Activated naive CD4-positive, alpha-beta T cell (primary cell): ENCODE measurements around the gene CANT1.
"Not testable (repeated sequence)": the region's sequence is repeated elsewhere in the genome, so short reads cannot be mapped to it uniquely, and the experiment has no call there.

Source experiments
- DNase-seq, 4 experiments: peaks; one replicate each; lab custom pipeline; 2025; lab: John Stamatoyannopoulos, UW

CANT1 gene

DNA sequence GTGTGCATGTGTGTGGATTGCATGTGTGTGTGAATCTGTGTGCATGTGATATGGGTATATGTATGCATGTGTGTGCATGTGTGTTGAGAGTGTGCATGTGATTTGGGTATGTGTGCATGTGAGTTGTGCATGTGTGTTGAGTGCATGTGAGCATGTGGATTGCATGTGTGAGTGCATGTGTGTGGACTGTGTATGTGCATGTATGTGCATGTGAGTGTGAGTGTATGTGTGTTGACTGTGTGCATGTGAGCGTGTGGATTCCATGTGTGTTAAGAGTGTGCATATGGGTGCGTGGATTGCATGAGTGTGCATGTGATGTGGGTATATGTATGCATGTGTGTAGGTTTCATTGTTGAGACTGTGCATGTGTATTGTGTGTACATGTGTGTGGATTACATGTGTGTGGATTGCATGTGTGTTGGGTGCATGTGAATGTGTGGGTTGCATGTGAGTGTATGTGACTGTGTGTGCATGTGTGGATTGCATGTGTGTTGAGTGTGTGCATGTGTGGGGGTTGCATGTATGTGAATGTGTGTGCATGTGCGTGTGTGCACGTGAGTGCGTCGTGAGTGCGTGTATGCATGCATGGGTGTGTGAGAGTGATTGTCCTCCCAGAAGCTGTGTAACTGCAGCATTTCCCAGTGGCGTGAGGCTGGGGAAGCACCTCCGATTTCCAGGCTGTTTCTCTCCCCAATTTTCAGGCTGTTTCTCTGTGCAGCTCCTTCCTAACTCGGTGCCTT lies 33.8 kb upstream of the CANT1 start:
- DNase-seq, result no peak

DNA sequence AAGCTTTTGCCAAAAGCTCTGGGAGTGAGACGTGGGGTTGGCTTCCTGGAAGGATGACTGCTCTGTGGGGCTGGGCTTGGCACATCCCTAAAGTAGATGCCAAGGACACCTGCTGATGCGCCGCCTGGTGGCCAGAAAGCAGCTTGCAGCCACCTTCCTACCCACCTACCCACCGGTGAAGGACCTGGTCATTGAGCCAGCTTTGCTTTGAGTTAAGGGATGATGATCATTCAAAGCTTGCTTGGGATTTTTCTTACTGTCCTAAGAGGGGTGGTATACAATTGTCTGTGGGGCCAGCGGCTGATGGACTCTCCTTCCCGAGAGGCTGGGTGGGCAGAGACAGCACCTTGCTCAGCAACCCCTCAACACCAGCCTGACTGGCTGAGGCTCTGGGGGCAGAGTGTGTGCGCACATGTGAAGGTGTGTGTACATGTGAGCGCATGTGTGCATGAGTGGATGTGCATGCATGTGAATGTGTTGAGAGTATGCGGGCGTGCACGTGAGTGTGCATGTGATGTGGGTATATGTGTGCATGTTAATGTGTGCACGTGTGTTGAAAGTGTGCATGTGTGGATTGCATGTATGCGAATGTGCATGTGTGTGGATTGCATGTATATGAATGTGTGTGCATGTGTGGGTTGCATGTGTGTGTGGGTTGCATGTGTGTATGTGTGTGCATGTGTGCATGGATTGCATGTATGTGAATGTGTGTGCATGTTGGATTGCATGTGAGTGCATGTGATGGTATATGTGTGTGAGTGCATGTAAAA lies 33.0 kb upstream of the CANT1 start:
- peak; percentile 18 to 70 (median 56) for DNase-seq

DNA sequence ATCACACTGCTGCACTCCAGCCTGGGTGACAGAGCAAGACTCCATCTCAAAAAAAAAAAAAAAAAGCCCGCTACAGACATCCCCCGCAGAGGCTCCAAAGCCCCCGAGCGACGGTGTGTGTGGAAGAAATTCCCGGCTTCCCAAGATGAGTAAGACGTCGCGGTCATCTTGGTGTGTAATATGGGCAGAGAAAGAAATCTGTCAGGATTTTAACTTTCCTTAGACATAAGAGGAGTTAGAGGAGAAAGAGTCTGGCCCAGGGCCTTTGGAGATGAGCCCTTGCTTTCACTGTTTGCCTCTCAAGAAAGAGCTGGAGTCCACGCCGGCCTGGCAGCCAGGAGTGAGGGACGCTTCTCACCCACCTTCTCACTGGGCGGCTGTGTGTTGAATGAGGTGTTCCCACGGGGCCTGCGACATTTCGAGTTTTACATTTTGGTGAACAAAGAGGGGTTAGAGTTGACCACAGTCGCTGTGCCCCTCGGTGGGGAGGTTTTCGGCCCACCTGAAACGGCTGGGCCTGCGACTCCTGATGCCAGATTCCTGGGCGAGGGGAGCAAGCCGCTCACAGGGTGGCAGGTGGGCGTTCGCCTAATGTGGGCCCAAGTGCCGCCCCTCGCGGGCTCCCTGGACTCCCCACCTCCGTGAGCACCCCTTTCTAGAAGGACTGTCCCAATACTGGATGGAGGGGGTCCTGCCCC lies 32.3 kb upstream of the CANT1 start:
- no peak for DNase-seq

DNA sequence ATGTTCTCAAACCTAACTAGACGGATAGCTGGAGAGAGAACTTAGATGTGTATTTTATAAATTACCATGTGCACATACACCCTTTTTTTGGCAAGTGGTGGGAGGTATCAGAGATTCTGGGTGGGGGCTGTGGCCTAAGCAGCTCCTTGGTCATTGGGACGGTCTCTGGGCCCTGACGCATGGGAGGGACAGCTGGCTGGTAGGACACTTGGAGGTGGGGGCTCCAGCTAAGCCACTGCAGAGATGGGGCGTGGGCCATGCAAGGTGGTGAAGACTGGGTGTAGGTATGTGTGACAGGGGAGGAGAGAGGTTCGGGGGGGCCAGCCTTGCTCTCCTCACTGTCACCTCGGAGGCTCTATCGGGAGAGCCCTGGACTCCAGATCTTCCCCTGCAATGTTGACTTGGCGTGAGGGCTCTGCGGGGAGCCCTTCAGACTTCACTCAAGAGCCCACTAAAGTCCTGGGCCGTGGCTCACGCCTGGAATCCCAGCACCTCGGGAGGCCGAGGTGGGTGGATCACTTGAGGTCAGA lies 31.5 kb upstream of the CANT1 start:
- no peak for DNase-seq

DNA sequence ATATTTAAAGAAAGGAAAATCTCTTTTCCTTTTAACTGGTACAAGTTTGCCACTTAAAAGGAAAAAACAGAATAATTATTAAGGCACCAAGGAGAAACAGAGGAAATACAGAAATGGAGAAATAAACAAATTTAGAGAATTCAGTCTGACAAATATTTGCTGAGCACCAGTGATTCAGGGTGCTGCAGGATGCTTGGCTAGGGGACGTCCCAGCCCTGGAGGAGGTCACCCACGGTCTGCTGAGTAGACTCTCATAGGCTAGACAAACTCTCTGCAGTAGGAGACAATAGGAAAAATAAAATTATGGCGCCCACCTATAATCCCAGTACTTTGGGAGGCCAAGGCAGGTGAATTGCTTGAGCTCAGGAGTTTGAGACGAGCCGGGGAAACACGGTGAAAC lies 30.3 kb upstream of the CANT1 start:
- DNase-seq, result no peak

DNA sequence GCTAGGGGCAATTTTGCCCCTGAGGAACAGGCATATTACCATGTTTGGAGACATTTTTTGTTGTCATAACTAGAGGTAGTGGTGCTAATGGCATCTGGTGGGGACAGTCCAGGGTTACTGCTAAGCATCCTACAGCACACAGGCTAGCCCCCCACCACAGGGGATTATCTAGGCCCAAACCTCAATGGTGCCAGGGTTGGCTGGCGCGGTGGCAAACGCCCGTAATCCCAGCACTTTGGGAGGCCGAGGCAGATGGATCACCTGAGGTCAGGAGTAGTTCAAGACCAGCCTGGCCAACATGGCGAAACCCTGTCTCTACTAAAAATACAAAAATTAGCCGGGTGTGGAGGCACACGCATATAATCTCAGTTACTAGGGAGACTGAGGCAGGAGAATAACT lies 29.6 kb upstream of the CANT1 start:
- DNase-seq, result no peak

DNA sequence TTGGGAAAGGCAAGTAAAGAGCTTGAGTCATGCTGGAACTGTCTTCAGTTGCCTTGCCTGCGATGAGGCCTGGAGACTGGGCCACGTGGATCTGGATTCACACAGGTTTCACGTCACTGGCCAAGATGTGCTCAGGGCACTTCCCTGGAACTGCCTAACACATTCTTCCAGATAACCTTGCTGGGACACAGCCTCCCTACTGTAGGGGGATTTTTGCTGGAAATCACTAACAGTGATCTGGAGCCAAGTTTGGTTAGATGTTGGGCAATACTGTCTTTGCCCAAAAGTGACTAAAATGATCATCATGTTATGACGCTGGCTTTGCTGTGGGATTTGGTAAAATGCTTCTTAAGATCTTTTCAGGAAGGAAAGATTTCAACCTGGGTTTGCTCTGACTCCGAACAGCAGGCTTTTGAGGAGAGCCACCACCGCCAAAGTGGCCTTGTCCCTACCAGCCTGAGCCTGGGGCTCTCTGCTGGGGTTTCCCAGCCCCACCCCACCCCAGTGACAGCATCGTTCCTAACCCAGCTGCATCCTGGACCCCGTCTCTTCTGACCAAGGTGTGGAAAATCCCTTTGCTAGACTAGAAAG lies 29.1 kb upstream of the CANT1 start:
- no peak for DNase-seq

DNA sequence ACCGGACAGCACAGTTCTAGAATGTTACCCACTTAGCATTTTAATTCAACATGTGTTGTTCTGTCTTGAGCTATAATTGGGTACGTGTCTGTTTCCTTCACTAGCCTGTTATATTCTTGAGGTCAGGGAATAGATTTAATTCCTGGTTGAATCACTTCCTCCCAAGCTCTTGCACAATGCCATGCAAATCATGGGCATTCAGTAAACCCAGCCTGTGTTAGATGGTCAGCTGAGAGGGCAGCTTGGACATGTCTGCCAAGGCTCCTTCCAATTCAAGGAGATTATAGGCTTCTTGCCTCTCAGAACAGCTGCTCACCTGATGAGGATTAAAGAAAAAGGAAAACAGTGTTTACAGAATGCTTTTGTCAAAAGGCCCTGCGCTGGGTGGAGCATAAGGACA lies 27.0 kb upstream of the CANT1 start:
- no peak for DNase-seq

DNA sequence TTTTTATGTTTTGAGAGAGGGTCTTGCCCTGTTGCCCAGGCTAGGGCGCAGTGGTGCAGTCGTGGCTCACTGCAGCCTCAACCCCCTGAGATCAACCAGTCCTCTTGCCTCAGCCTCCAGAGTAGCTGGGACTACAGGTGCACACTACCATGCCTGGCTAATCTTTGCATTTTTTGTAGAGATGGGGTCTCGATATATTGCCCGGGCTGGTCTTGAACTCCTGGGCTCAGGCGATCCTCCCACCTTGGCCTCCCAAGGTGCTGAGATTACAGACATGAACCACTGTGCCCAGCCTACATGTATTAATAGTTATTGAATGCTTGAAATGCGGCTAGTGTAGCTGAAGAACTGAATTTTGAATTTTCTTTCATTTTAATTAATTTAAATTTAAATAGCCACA lies 26.6 kb upstream of the CANT1 start:
- no peak for DNase-seq

DNA sequence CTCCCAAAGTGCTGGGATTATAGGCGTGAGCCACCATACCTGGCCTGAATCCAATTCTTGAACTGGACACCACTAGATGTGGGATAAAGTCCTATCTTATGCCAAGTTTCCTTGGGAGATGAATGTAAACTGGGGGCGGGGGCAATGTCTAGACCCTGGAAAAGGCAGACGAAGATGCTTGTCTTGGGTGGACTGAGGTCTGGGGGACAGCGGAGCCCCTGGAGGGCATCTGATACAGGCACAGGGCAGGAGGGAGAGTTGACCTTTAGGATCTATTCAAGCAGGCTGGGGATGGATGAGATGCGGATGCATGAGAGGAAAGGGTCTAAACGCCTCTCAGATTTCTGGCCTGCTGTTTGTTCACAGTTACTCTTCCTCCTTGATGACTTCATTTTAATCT lies 26.1 kb upstream of the CANT1 start:
- no peak for DNase-seq

DNA sequence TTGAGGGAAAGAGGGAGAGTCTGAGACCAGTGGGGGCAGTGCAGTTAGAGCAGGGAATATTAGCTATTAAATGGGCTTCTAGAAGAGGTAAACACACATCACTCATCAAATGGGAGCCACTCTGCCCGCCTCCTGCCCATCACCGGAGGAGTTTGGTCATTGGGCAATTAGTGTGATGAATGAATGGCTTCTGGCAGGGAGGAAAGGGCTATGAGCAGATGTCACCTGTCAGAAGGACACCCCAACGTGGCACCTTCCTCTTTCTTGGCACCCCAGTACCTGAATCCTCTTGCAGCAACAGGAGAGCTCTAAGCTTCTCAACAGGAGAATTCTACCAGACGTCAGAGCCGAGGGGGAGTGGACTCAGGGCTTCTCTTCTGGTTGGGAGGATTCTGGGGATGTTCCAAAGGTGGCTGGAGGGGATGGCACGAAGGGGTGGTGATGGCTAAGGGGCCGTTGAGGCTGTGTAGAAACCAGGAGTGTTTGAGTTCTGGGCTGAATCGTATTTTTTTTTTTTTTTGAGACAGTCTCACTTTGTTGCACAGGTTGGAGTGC lies 25.4 kb upstream of the CANT1 start:
- DNase-seq, result no peak

DNA sequence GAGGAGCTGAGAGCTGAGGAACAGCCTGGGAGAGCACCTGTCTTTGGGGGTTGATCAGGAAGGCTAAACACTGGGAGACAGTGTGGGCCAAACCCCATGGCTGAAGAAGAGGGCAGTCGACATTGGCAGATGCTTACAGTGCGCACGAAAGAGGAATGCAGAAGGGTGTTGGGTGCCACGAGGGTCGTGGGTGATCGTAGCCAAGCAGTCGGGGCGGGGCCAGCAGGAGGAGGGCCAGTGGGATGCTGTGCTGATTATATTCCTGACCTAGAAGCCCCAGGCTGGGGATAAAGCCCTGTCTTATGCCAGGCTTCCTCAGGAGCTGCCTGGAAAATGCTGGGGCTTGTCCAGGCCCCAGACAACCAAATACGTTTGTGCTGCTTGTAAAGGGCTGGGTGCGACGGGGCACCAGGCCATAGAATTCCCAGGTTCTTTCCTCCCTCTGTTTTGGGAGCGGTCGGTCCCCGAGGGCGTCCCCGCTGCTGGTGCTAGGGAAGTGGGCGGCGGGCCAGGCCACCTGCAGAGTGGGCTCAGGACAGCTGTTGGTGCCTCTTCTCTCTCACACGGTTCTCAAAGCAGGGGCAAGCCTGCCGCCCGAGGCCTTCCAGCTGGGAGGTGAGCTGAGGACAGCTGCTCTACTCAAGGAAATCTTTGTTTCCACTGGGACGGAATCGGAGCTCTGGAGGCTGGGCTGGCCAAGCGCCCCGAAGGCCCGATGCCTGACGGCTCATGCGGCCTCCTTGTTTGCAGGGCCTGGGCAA lies 24.4 kb upstream of the CANT1 start:
- no peak for DNase-seq

DNA sequence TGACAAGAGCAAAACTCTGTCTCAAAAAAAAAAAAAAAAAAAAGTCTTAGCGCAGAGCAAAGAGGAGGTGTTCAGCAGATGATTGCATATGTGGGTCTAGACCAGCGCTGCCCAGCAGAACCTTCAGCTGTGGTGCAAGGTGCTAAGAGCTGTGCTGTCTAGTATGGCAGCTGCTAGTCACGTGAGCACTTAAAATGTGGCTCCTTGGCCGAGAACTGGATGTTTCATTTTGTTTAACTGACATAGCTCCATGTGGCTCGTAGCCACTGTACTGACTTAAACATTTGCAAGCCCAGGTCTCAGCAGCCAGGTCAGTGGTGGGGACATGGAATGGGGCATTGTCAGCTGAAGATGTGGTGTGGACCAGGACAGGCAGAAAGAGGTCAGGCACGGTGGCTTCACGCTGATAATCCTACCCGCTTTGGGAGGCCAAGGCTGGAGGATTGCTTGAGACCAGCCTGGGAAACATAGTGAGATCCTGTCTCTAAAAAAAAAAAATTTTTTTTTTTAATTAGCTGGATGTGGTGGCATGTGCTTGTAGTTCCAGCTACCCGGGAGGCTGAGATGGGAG lies 23.6 kb upstream of the CANT1 start:
- DNase-seq, result no peak

DNA sequence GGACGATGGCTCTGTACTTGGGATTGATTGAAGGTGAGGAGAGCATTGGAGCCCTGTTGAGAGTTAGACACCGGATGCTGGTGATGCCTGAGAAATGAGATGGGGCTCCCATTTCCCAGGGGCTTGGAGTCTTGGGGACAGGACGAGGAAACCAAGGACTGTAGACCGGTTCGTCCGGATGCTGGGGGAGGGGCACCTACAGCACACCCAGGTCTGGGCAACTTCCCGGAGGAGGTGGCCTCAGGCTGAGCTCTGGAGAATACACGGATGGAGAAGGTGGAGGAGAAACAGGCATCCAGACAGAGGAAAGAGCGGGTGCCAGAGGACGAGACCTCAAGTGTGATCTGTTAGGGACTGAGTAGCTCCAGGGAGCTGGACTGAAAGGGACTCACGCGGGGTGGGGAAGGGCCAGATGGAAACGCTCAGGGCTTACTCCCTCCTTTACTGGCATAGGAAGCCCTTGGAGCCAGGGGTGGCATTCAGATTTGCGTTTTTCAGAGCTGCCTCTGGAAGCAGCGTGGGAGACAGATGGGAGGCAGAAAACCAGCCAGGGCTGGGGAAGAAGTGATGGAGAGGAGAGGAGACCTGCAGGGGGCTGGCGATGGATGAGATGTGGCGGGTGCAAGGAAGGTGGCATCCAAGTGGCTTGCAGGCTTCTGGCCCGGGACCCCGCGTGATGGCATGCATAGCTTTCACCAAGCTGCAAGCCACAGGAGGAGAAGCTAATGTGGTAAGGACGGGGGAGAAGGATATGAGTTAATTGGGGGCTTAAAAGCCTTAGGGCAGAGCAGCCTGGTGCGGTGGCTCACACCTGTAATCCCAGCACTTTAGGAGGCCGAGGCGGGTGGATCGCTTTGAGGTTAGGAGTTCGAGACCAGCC lies 22.7 kb upstream of the CANT1 start:
- no peak for DNase-seq

DNA sequence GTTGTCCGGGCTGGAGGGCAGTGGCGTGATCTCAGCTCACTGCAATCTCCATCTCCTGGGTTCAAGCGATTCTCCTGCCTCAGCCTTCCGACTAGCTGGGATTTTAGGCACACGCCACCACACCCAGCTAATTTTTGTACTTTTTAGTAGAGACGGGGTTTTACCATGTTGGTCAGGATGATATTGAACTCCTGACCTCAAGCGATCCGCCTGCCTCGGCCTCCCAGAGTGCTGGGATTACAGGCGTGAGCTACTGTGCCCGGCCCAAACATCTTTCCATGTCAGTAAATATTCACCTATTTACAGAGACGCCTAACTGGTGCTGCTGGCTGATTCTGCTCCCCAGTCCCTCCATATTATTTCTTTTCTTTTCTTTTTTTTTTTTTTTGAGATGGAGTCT lies 21.1 kb upstream of the CANT1 start:
- DNase-seq, result not testable (repeated sequence)

DNA sequence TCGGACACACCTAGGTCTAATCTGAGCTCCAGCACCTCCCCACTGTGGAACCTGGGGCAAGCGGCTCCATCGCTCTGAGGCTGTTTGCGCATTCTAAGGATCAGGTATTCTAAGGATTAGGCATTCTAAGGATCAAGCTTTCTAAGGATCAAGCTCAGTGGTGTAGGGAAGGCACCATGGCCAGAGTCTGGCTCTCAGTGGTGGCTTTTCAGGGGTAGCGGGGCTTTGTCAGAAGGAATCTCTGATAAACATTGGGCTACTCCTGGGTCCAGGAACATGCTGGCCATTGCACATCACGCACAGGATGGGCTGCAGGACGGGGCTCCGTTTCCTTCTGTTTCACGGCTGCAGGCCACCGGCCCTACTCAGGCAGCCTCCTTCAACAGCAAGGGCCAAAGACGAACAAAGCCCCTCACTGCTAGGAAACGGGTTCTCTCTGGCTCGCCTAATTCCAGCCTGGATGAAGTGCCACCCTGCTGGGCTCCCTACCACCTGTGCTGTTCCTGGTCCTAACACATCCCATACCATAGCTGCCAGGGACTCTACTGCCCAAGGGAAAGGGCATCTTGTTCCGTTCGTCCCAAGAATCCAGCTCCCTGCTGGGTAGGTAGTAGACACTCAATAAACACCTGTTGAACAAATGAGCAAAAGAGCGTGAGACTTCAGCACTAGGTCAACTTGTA lies 19.9 kb upstream of the CANT1 start:
- no peak for DNase-seq

DNA sequence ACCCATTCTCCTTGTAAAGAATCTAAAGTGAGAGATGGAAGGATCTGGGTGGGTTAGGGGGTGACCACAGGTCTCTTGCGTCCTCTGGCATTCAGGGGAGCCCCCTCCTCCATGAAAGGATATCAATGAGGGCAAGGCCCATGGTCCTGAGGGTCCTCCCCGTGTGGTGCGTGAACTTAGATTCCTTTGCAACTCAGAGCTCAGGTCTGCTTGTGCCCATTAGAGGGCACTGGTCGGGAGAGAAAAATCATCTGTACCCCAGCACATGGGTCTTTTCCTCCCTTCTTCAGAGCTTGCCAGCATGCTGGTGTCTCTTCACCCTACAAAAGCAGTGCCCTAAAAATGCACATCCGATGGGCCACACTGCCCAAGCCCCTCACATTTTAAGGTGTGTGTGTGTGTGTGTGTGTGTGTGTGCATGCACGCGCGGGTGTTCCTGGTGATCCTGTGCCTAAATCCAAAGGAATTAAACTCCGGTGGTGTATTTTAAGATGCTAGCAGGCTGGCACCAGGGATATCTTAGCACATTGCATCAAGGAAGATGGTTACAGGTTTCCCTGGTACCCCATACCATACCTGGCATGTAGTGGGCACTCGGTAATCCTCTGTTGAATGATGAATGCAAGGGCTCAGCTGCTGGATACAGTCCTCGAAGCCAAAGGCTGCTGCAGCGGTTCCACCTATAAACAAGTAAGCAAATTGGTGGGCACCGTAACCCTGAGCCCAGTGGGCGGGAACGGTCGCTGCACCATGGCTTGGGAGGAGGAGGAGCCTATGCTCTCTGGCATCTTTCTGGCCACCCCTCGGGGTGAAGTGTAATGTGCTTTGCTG lies 19.1 kb upstream of the CANT1 start:
- DNase-seq, result no peak

DNA sequence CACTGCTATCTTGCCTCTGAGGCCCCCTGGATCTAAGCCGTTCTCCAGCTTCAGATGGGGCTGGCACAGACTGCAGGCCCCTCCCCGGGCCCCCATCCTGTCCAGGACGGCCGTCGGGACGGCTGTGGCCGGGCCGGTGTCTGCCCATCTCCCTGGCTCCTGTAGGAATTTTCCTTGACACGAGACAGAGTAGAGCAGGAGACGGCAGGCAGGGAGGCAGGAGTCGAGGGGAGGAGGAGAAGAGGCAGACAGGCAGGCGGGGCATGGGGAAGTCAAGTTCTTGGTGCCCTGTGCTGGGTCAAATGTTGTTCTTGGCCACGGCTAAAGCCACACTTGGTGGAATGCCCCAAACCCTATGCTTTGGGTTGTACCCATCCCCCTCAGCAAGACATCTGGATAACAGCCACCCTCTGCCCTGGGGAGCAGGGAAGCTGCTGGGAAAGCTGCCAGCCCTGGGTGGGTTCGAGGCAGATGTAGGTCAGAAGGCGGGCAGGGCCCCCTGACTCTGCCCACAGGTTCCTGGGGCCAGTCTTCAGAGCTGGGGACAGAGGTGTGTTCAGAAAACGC lies 18.4 kb upstream of the CANT1 start:
- DNase-seq, result no peak
